T-helper 9 cell (primary cell): Measurements from ENCODE around the gene NDST1.

Experiments used
- DNase-seq: peaks from one replicate; pipeline ENCODE4 v3.0.0-alpha.2; 2020

Gene NDST1

GRCh38 chr5:150590979-150591695, 83.2 kb downstream of the NDST1 start:
- no peak for DNase-seq

- DNase-seq = no peak
These were observed 85.7 kb downstream of the NDST1 start for GRCh38 chr5:150593593-150593992.

GRCh38 chr5:150593996-150594395, 86.1 kb downstream of the NDST1 start:
- no peak for DNase-seq

- no peak for DNase-seq
These were observed 87.6 kb downstream of the NDST1 start for GRCh38 chr5:150595466-150596031.

- DNase-seq = no peak
These were observed 88.4 kb downstream of the NDST1 start for GRCh38 chr5:150596313-150596712.

- DNase-seq = no peak
These were observed 88.9 kb downstream of the NDST1 start for GRCh38 chr5:150596826-150597225.

GRCh38 chr5:150598006-150598405, 90.1 kb downstream of the NDST1 start:
- no peak for DNase-seq

- no peak for DNase-seq
These were observed 90.9 kb downstream of the NDST1 start for GRCh38 chr5:150598821-150599273.

- no peak for DNase-seq
These were observed 91.3 kb downstream of the NDST1 start for GRCh38 chr5:150599281-150599680.

- DNase-seq = no peak
These were observed 92.1 kb downstream of the NDST1 start for GRCh38 chr5:150599917-150600511.

GRCh38 chr5:150600616-150601490, 92.9 kb downstream of the NDST1 start:
- no peak for DNase-seq

- DNase-seq = no peak
These were observed 93.8 kb downstream of the NDST1 start for GRCh38 chr5:150601491-150602345.

GRCh38 chr5:150603052-150603451, 95.1 kb downstream of the NDST1 start:
- no peak for DNase-seq

GRCh38 chr5:150603491-150603890, 95.6 kb downstream of the NDST1 start:
- DNase-seq = no peak

- DNase-seq = no peak
These were observed 96.1 kb downstream of the NDST1 start for GRCh38 chr5:150604010-150604409.

GRCh38 chr5:150604894-150605440, 97.0 kb downstream of the NDST1 start:
- no peak for DNase-seq

GRCh38 chr5:150605546-150605945, 97.6 kb downstream of the NDST1 start:
- DNase-seq = no peak

- no peak for DNase-seq
These were observed 98.5 kb downstream of the NDST1 start for GRCh38 chr5:150606476-150606875.

GRCh38 chr5:150607105-150607504, 99.2 kb downstream of the NDST1 start:
- no peak for DNase-seq
